Measurements from ENCODE around the gene APOA5. TPM values are rescaled to one million over a fixed set of nuclear protein-coding genes. Genes with fewer than 3 reads are reported as not detected.

Gene APOA5
- total and polyA plus RNA-seq, 9 of the 15 experiments (the other 6 are each of a cell fraction or from before 2014, with no cell fraction given): not detected

DNA sequence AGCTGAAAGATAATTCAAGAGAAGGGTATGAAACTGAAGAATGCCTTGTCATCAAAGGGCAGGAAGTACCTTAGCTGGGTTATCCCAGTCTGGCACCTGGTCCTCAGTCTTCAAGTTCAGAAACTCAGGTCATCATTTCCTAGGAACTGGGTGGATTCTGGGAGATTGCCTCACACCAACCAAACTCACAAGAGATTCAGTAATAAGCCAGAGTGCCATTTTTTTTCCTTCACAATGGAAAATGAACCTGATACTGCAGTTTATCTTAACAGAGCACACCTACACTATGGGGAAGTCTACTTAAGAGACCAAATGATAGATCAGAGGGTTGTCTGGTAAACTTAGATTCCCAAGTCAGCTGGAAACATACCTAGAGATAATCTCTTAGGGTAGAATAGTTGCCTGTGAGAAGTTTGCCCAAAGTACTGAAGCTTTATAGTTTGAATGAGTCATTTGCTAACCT, 15.1 kb downstream of the APOA5 start (continued):
- TF ChIP-seq SPI1 (IDR thresholded peaks at IDR 0.05; ENCODE audit: borderline replicate concordance, low read depth, low read length): peak; percentile 67
- no peak for TF ChIP-seq HDAC8 (tag; IDR thresholded peaks at IDR 0.05)
- no peak for TF ChIP-seq HDAC3 (IDR thresholded peaks at IDR 0.05; ENCODE audit: borderline replicate concordance, partially characterized antibody)
- no peak for TF ChIP-seq ZBED1 (IDR thresholded peaks at IDR 0.05)
- TF ChIP-seq TAL1 (IDR thresholded peaks at IDR 0.05): peak; percentile 82
- no peak for TF ChIP-seq ZNF347 (CRISPR knock-in tag; IDR thresholded peaks at IDR 0.05; ENCODE audit: low read depth)
- peak; percentile 2 for TF ChIP-seq MEIS2 (IDR thresholded peaks at IDR 0.05; ENCODE audit: partially characterized antibody)
- no peak for TF ChIP-seq PHF8 (IDR thresholded peaks at IDR 0.05; ENCODE audit: borderline replicate concordance, low read length)
- no peak for TF ChIP-seq XRCC3 (IDR thresholded peaks at IDR 0.05)
- TF ChIP-seq TEAD1 (CRISPR knock-in tag; IDR thresholded peaks at IDR 0.05): no peak
- TF ChIP-seq, protein P1, sequence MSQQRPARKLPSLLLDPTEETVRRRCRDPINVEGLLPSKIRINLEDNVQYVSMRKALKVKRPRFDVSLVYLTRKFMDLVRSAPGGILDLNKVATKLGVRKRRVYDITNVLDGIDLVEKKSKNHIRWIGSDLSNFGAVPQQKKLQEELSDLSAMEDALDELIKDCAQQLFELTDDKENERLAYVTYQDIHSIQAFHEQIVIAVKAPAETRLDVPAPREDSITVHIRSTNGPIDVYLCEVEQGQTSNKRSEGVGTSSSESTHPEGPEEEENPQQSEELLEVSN (IDR thresholded peaks at IDR 0.05; ENCODE audit: borderline replicate concordance in 1 of 2, extremely low read depth in 1 of 2, insufficient read depth in 1 of 2, insufficient read length in 1 of 2, low read depth in 1 of 2, low read length in 1 of 2, poor library complexity in 1 of 2, severe bottlenecking in 1 of 2): no peak
- TF ChIP-seq, protein P2, sequence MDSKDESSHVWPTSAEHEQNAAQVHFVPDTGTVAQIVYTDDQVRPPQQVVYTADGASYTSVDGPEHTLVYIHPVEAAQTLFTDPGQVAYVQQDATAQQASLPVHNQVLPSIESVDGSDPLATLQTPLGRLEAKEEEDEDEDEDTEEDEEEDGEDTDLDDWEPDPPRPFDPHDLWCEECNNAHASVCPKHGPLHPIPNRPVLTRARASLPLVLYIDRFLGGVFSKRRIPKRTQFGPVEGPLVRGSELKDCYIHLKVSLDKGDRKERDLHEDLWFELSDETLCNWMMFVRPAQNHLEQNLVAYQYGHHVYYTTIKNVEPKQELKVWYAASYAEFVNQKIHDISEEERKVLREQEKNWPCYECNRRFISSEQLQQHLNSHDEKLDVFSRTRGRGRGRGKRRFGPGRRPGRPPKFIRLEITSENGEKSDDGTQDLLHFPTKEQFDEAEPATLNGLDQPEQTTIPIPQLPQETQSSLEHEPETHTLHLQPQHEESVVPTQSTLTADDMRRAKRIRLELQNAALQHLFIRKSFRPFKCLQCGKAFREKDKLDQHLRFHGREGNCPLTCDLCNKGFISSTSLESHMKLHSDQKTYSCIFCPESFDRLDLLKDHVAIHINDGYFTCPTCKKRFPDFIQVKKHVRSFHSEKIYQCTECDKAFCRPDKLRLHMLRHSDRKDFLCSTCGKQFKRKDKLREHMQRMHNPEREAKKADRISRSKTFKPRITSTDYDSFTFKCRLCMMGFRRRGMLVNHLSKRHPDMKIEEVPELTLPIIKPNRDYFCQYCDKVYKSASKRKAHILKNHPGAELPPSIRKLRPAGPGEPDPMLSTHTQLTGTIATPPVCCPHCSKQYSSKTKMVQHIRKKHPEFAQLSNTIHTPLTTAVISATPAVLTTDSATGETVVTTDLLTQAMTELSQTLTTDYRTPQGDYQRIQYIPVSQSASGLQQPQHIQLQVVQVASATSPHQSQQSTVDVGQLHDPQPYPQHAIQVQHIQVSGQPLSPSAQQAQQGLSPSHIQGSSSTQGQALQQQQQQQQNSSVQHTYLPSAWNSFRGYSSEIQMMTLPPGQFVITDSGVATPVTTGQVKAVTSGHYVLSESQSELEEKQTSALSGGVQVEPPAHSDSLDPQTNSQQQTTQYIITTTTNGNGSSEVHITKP (IDR thresholded peaks at IDR 0.05; ENCODE audit: partially characterized antibody): no peak
- TF ChIP-seq KDM2B (CRISPR knock-in tag; IDR thresholded peaks at IDR 0.05): no peak
- peak; percentile 83 for TF ChIP-seq CEBPB (tag; IDR thresholded peaks at IDR 0.05)
- TF ChIP-seq ZFP1 (CRISPR knock-in tag; IDR thresholded peaks at IDR 0.05): no peak
- no peak for TF ChIP-seq POLR2H (tag; IDR thresholded peaks at IDR 0.05; ENCODE audit: low read depth)
- TF ChIP-seq GABPB2 (CRISPR knock-in tag; conservative IDR thresholded peaks at IDR 0.05): no peak
- TF ChIP-seq ZNF3 (CRISPR knock-in tag; IDR thresholded peaks at IDR 0.05): no peak
- no peak for TF ChIP-seq SETDB1 (IDR thresholded peaks at IDR 0.05; ENCODE audit: low read length)
- TF ChIP-seq HMG20A (CRISPR knock-in tag; conservative IDR thresholded peaks at IDR 0.05): no peak
- no peak for TF ChIP-seq FIP1L1 (IDR thresholded peaks at IDR 0.05; ENCODE audit: low read depth, low read length, poor library complexity, severe bottlenecking)
- TF ChIP-seq PURB (CRISPR knock-in tag; IDR thresholded peaks at IDR 0.05; ENCODE audit: low read depth): no peak
- no peak for TF ChIP-seq LARP7 (IDR thresholded peaks at IDR 0.05)
- no peak for TF ChIP-seq TRIM28 (IDR thresholded peaks at IDR 0.05)
- no peak for TF ChIP-seq CHD1 (IDR thresholded peaks at IDR 0.05; ENCODE audit: low read length)
- TF ChIP-seq ZNF75A (CRISPR knock-in tag; IDR thresholded peaks at IDR 0.05): no peak
- TF ChIP-seq ZNF175 (CRISPR knock-in tag; IDR thresholded peaks at IDR 0.05; ENCODE audit: low read depth): no peak
- no peak for TF ChIP-seq ZNF696 (CRISPR knock-in tag; conservative IDR thresholded peaks at IDR 0.05)

Measured in K562 (cell line).